ENCODE results near the gene SCN8A.

GRCh38 chr12:51774933-51775332 lies 183.9 kb downstream of the SCN8A start:
- TF ChIP-seq CTCF (IDR thresholded peaks at IDR 0.05) (no peak), POLR2A (IDR thresholded peaks at IDR 0.05) (no peak)

Measured in testis (tissue), 2 donors.